DOHH2 (cell line): ENCODE data around the gene USP2.

Source experiments
- CTCF ChIP-seq: fragments of 200-600 bp; sonication (generic); IDR thresholded peaks from one replicate; pipeline ENCODE4 v1.5.1; 2014; ENCODE audit warnings: antibody characterized with exemption, mild to moderate bottlenecking, low read depth, low read length; ENCODE audit not compliant: poor library complexity, severe bottlenecking
- EZH2phosphoT487 ChIP-seq: fragments of 200-600 bp; sonication (generic); IDR thresholded peaks from 2 replicates; pipeline ENCODE4 v1.6.1; 2017; ENCODE audit warnings: borderline replicate concordance, mild to moderate bottlenecking, antibody characterized with exemption, low read length, moderate library complexity, mixed read lengths

DNA sequence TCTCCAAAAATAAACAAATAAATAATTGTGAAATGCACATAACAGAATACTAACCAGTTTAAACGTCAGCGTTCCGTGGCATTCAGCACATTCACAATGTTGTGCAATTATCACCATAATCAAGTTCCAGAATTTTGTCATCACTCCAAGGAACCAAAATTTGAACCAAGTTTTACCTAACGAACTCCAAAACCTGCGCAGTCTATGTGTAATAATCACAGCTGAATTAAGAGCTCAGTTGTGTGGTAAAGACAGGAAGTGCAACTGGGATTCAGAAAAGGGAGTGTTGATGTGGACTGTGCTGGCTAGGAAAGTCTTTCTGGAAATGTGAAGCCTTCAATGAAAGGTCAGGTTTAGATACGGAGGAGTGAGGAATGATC is 59.1 kb downstream of the USP2 start:
- no peak for TF ChIP-seq EZH2phosphoT487
- no peak for TF ChIP-seq CTCF
